ENCODE measurements around the gene DHRS7B.

DNA sequence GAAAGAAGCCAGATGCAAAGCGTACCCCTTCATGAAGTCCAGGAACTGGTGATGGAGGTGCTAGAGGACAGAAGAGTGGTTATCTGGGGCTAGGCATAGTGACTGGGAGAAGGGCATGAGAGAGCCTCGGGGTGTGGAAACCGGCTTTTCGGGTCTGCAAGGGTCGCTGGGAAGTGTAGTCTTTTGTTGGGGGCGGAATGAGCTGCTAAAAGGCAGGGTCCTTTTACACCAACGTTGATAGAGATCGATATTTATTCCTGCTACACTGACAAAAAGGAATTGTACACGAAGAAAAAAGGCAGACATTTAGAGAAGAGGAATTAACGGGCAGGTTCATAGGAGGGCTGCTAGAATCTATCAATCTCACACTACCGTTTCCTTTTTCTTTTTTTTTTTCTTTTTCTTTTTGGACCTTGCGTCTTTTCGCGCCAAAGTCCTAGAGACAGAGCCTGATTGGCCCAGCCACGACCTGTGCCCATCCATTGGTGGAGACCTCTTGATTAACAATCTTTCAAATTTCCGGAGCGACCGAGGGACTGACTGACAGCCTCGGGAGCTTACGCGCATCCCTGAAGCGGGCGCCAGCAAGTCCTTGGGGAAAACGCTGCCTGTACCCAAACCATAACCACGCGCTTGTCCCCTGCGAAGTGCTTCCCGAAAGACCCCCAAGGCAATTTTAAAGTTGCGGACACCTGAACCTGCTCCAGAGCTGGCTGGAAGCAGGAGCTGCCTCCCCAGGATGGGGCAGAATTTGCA is 27.7 kb upstream of the DHRS7B start:
- no peak for TF ChIP-seq POLR2A (IDR thresholded peaks at IDR 0.05)
- TF ChIP-seq CTCF (IDR thresholded peaks at IDR 0.05 in 8 of 11, conservative IDR thresholded peaks at IDR 0.05 in 3 of 11) = no peak

All from spleen (tissue), 7 donors.